GM18519 (cell line): Measurements from ENCODE around the gene LCE3E.
"Not testable (repeated sequence)": the region's sequence is repeated elsewhere in the genome, so short reads cannot be mapped to it uniquely, and the experiment has no call there.

Source experiments
- ATAC-seq: cut with Tn5 transposase; IDR thresholded peaks from one replicate; pipeline ENCODE4 v1.9.1; 2021; ENCODE audit warnings: mild to moderate bottlenecking, moderate library complexity; ENCODE audit not compliant: unreplicated experiment, low FRiP score

LCE3E gene

GRCh38 chr1:152566681-152567080 lies at the start of gene LCE3E:
LCE3E (minus strand) TSS chr1:152566780; CDS start chr1:152566208, 572 bp downstream.
- ATAC-seq: no peak

- no peak for ATAC-seq
Observed at GRCh38 chr1:152613511-152613910, 46.9 kb upstream of the LCE3E start, which contains the start of gene LCE3B. LCE3B (plus strand) TSS chr1:152613811; CDS start chr1:152613811, 0 bp downstream.

GRCh38 chr1:152599934-152600333 lies 33.4 kb upstream of the LCE3E start, which contains the start of gene LCE3C:
LCE3C (plus strand) TSS chr1:152600234; CDS start chr1:152600732, 498 bp downstream.
- no peak for ATAC-seq

- no peak for ATAC-seq
Observed at GRCh38 chr1:152596986-152597385, 30.4 kb upstream of the LCE3E start.

GRCh38 chr1:152585586-152585985 lies 19.0 kb upstream of the LCE3E start:
- ATAC-seq: no peak

- no peak for ATAC-seq
Observed at GRCh38 chr1:152582647-152583046, 16.1 kb upstream of the LCE3E start.

- ATAC-seq: no peak
Observed at GRCh38 chr1:152580433-152580832, 13.9 kb upstream of the LCE3E start, which contains the start of gene LCE3D. LCE3D (minus strand) TSS chr1:152580516; CDS start chr1:152579936, 580 bp downstream.

- ATAC-seq: not testable (repeated sequence)
Observed at GRCh38 chr1:152579526-152579925, 12.9 kb upstream of the LCE3E start.

- ATAC-seq: no peak
Observed at GRCh38 chr1:152577168-152577567, 10.6 kb upstream of the LCE3E start.

- ATAC-seq: no peak
Observed at GRCh38 chr1:152565535-152566215, 905 bp downstream of the LCE3E start.

- ATAC-seq: no peak
Observed at GRCh38 chr1:152565115-152565514, 1.5 kb downstream of the LCE3E start.

GRCh38 chr1:152548358-152548757 lies 18.2 kb downstream of the LCE3E start:
- ATAC-seq: not testable (repeated sequence)

- no peak for ATAC-seq
Observed at GRCh38 chr1:152546704-152547103, 19.9 kb downstream of the LCE3E start.

GRCh38 chr1:152543820-152544219 lies 22.8 kb downstream of the LCE3E start:
- no peak for ATAC-seq

GRCh38 chr1:152539901-152540300 lies 26.7 kb downstream of the LCE3E start:
- ATAC-seq: no peak

GRCh38 chr1:152537496-152537895 lies 29.1 kb downstream of the LCE3E start:
- ATAC-seq: no peak

GRCh38 chr1:152535774-152536173 lies 30.8 kb downstream of the LCE3E start:
- ATAC-seq: no peak

GRCh38 chr1:152533327-152533938 lies 33.1 kb downstream of the LCE3E start:
- no peak for ATAC-seq

- ATAC-seq: no peak
Observed at GRCh38 chr1:152525080-152525641, 41.4 kb downstream of the LCE3E start.

GRCh38 chr1:152520561-152521090 lies 46.0 kb downstream of the LCE3E start:
- no peak for ATAC-seq

- no peak for ATAC-seq
Observed at GRCh38 chr1:152519851-152520250, 46.7 kb downstream of the LCE3E start.
